SK-N-SH (cell line): ENCODE data around the gene SLC30A3. TPM values are rescaled to one million over a fixed set of nuclear protein-coding genes. Genes with fewer than 3 reads are reported as not detected.
A peak's percentile ranks its signal among the peaks of the same experiment; 100 is the strongest.

Source experiments
- CTCF ChIA-PET: fragments of 300-600, 350-600 bp; formaldehyde crosslinking; extraction: SDS; loops from one replicate; lab custom pipeline; 2021; lab: Yijun Ruan, JAX
- POLR2A ChIA-PET: fragments of 350-600 bp; sonication (Branson Sonifier 250); formaldehyde crosslinking; extraction: SDS; loops from one replicate; lab custom pipeline; 2020; ENCODE audit warnings: antibody characterized with exemption, inconsistent platforms; lab: Yijun Ruan, JAX
- DNase-seq: peaks from one replicate; pipeline ENCODE4 v3.0.0; 2012
- H2AFZ ChIP-seq: fragments of 200-600 bp; sonication (generic); 2 replicates; pipeline ENCODE4 v1.8.1; 2016; ENCODE audit warnings: antibody characterized with exemption, mild to moderate bottlenecking, low read depth
- H3F3A ChIP-seq: fragments of 200-600 bp; sonication (generic); replicated peaks from 2 replicates; pipeline ENCODE3; 2016; ENCODE audit warnings: antibody characterized with exemption, mild to moderate bottlenecking; ENCODE audit not compliant: insufficient read depth
- H3K27ac ChIP-seq, 2 experiments: fragments of 200-500 bp in 1 of 2; fragments of 200-600 bp in 1 of 2; sonication (Bioruptor generic) in 1 of 2; sonication (generic), shearing (Covaris generic) in 1 of 2; 2 replicates each; pipeline versions ENCODE4 v1.5.1 to v1.6.1; 2014 to 2016; ENCODE audit warnings: low read depth in 2 of 2, inconsistent platforms in 1 of 2, low read length in 1 of 2, mild to moderate bottlenecking in 1 of 2, mixed read lengths in 1 of 2
- H3K27me3 ChIP-seq: fragments of 200-600 bp; sonication (generic), shearing (Covaris generic); 2 replicates; pipeline ENCODE4 v1.6.1; 2016; ENCODE audit warnings: mixed run types; ENCODE audit not compliant: insufficient read depth
- H3K36me3 ChIP-seq, 2 experiments: fragments of 200-500 bp in 1 of 2; fragments of 200-600 bp in 1 of 2; sonication (Bioruptor generic) in 1 of 2; sonication (generic) in 1 of 2; replicated peaks in 1 of 2; 2 replicates each; pipeline versions ENCODE3 to v1.5.1; 2014 to 2016; ENCODE audit warnings: low read length in 1 of 2, mild to moderate bottlenecking in 1 of 2; ENCODE audit not compliant: insufficient read depth in 2 of 2, control insufficient read depth in 1 of 2
- H3K4me1 ChIP-seq, 2 experiments: fragments of 200-500 bp in 1 of 2; fragments of 200-600 bp in 1 of 2; sonication (Bioruptor generic) in 1 of 2; sonication (generic), shearing (Covaris generic) in 1 of 2; 2 replicates each; pipeline versions ENCODE4 v1.5.1 to v1.6.1; 2014 to 2016; ENCODE audit warnings: low read depth in 1 of 2, low read length in 1 of 2, mixed run types in 1 of 2; ENCODE audit not compliant: insufficient read depth in 2 of 2, control insufficient read depth in 1 of 2
- H3K4me2 ChIP-seq: fragments of 200-600 bp; sonication (generic), shearing (Covaris generic); 2 replicates; pipeline ENCODE4 v1.6.1; 2017; ENCODE audit warnings: mixed run types
- H3K4me3 ChIP-seq, 2 experiments: fragments of 200-500 bp in 1 of 2; fragments of 200-600 bp in 1 of 2; sonication (Bioruptor generic) in 1 of 2; sonication (generic), shearing (Covaris generic) in 1 of 2; 2 replicates each; pipeline versions ENCODE4 v1.5.1 to v1.8.1; 2014 to 2016; ENCODE audit warnings: low read depth in 2 of 2, inconsistent platforms in 1 of 2, low read length in 1 of 2, mild to moderate bottlenecking in 1 of 2, mixed read lengths in 1 of 2, moderate library complexity in 1 of 2
- H3K79me2 ChIP-seq: fragments of 200-600 bp; sonication (generic); 2 replicates; pipeline ENCODE4 v1.8.1; 2017; ENCODE audit warnings: mild to moderate bottlenecking; ENCODE audit not compliant: insufficient read depth
- H3K9ac ChIP-seq: fragments of 200-600 bp; sonication (generic); 2 replicates; pipeline ENCODE4 v1.6.1; 2017; ENCODE audit warnings: mixed run types
- H3K9me2 ChIP-seq: fragments of 200-600 bp; sonication (generic); 2 replicates; pipeline ENCODE4 v1.6.1; 2017; ENCODE audit warnings: mixed run types
- H3K9me3 ChIP-seq: fragments of 200-600 bp; sonication (generic); 2 replicates; pipeline ENCODE4 v1.6.1; 2017; ENCODE audit warnings: mixed run types, mild to moderate bottlenecking, moderate library complexity
- H4K20me1 ChIP-seq: fragments of 200-600 bp; sonication (generic); 2 replicates; pipeline ENCODE4 v1.6.1; 2017; ENCODE audit warnings: mild to moderate bottlenecking, mixed run types; ENCODE audit not compliant: insufficient read depth
- ELF1 ChIP-seq: IDR thresholded peaks from 2 replicates; pipeline ENCODE4 v1.4.0; 2012
- EP300 ChIP-seq, 2 experiments: IDR thresholded peaks; 2 replicates each; pipeline versions ENCODE4 v1.4.0 to v1.6.1; 2012; ENCODE audit warnings: borderline replicate concordance in 1 of 2, low read depth in 1 of 2, low read length in 1 of 2
- EZH2phosphoT487 ChIP-seq: fragments of 200-600 bp; sonication (generic); IDR thresholded peaks from 2 replicates; pipeline ENCODE4 v1.6.1; 2017; ENCODE audit warnings: low read depth, mixed run types, mild to moderate bottlenecking, antibody characterized with exemption, moderate library complexity, borderline replicate concordance
- FOXJ3 ChIP-seq: sonication (generic); formaldehyde crosslinking; IDR thresholded peaks from 2 replicates; pipeline ENCODE4 v1.5.1; 2020; ENCODE audit warnings: mild to moderate bottlenecking, missing genetic modification reagents
- FOXM1 ChIP-seq: IDR thresholded peaks from 2 replicates; pipeline ENCODE4 v1.4.0; 2012; ENCODE audit warnings: low read depth, mild to moderate bottlenecking
- GABPA ChIP-seq: IDR thresholded peaks from 2 replicates; pipeline ENCODE4 v1.4.0; 2012; ENCODE audit warnings: low read depth, mild to moderate bottlenecking
- GATA2 ChIP-seq: sonication (generic); formaldehyde crosslinking; IDR thresholded peaks from 2 replicates; pipeline ENCODE4 v1.5.0; 2020; ENCODE audit warnings: mild to moderate bottlenecking, missing genetic modification reagents
- JUND ChIP-seq: IDR thresholded peaks from 2 replicates; pipeline ENCODE4 v1.4.0; 2012
- MEF2A ChIP-seq: IDR thresholded peaks from 2 replicates; pipeline ENCODE4 v1.4.0; 2012; ENCODE audit warnings: low read depth, borderline replicate concordance
- MXI1 ChIP-seq: IDR thresholded peaks from 2 replicates; pipeline ENCODE4 v1.6.1; 2012; ENCODE audit warnings: mild to moderate bottlenecking, low read depth, low read length, improper control_type of control experiment
- NFIC ChIP-seq: IDR thresholded peaks from 2 replicates; pipeline ENCODE4 v1.4.0; 2012; ENCODE audit warnings: borderline replicate concordance
- POLR2AphosphoS5 ChIP-seq: IDR thresholded peaks from 2 replicates; pipeline ENCODE4 v1.6.1; 2012; ENCODE audit warnings: low read depth, low read length
- RAD21 ChIP-seq: IDR thresholded peaks from 2 replicates; pipeline ENCODE4 v1.6.1; 2012; ENCODE audit warnings: mild to moderate bottlenecking, low read length
- RCOR1 ChIP-seq: fragments of 150-350 bp; IDR thresholded peaks from 2 replicates; pipeline ENCODE4 v1.6.1; 2017; ENCODE audit warnings: antibody characterized with exemption, low read length
- RFX5 ChIP-seq: IDR thresholded peaks from 2 replicates; pipeline ENCODE4 v1.6.1; 2012; ENCODE audit warnings: mild to moderate bottlenecking, improper control_type of control experiment, low read length
- SIN3A ChIP-seq: IDR thresholded peaks from 2 replicates; pipeline ENCODE4 v1.6.1; 2012; ENCODE audit warnings: low read depth, mild to moderate bottlenecking, low read length, moderate library complexity, borderline replicate concordance
- SMC3 ChIP-seq: IDR thresholded peaks from 2 replicates; pipeline ENCODE4 v1.6.1; 2012; ENCODE audit warnings: low read depth, low read length, improper control_type of control experiment
- TAF1 ChIP-seq: IDR thresholded peaks from 2 replicates; pipeline ENCODE4 v1.6.1; 2012; ENCODE audit warnings: low read depth, mild to moderate bottlenecking, low read length, moderate library complexity, borderline replicate concordance
- TEAD4 ChIP-seq: IDR thresholded peaks from 2 replicates; pipeline ENCODE4 v1.4.0; 2012; ENCODE audit warnings: mild to moderate bottlenecking, borderline replicate concordance; ENCODE audit not compliant: insufficient read depth
- YY1 ChIP-seq: IDR thresholded peaks from 2 replicates; pipeline ENCODE4 v1.4.0; 2012; ENCODE audit warnings: low read depth, mild to moderate bottlenecking
- WGBS: methylation state at CpG from one replicate; pipeline ENCODE4 v1.1.6; 2017; ENCODE audit warnings: low lambda C conversion rate; 5-methylcytosine and 5-hydroxymethylcytosine counted together
- polyA plus RNA-seq, 3 experiments: library from polyadenylated mRNA; depleted of rRNA; stranded (reverse); fragments of >200 nt; gene quantifications; 2 replicates each; pipeline ENCODE4 v1.2.3, GENCODE V29; 2012
- TF ChIP-seq, protein P1 (sequence below): IDR thresholded peaks from 2 replicates; pipeline ENCODE4 v1.4.0; 2012; ENCODE audit warnings: low read depth
- TF ChIP-seq, protein P2 (sequence below): IDR thresholded peaks from 2 replicates; pipeline ENCODE4 v1.6.1; 2012; ENCODE audit warnings: mild to moderate bottlenecking, low read depth, low read length, moderate library complexity
- TF ChIP-seq, protein P3 (sequence below): IDR thresholded peaks from 2 replicates; pipeline ENCODE4 v1.4.0; 2012; ENCODE audit warnings: low read depth, borderline replicate concordance
- TF ChIP-seq, protein P4 (sequence below): IDR thresholded peaks from 2 replicates; pipeline ENCODE4 v1.4.0; 2012; ENCODE audit warnings: low read depth, borderline replicate concordance
- TF ChIP-seq, protein P5 (sequence below): fragments of 200-600 bp; sonication (generic); IDR thresholded peaks from 2 replicates; pipeline ENCODE4 v1.6.1; 2017; ENCODE audit warnings: antibody characterized with exemption, mild to moderate bottlenecking, moderate library complexity

Gene SLC30A3
- polyA plus RNA-seq, 1 of the 3 experiments (the other 2 are of a cell fraction): 1.1 TPM

DNA sequence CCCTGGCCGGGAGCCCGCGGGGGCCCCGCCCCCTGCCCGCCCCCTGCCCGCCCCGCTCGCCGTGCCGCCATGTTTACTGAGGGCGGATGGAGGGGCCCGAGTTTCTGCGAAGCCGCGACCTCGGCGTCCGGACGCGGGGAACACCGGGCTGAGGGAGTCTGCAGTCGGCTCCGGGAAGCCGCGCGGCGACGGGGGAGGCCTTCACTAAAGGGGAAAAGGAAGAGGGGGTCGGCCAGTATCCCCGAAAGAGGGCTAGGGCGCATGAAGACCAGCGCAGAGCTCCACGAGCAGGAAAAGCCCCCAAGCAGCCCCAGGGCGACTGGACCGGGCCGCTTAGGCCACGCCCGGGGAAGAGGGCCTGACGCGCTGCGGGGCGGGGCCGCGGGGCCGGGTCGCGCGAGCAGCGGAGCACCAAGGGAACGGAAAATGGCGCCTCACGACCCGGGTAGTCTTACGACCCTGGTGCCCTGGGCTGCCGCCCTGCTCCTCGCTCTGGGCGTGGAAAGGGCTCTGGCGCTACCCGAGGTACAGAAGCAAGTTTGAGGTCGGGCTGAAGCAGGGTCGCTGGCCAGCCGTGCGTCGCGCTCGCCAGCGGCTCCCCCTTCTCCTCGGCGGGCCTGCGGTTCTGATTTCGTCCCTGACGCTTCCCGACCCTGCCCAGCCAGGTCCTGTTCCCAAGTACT, 50.8 kb downstream of the SLC30A3 start, which contains the start of the genes ATRAID and SLC5A6:
TSS of gene ATRAID (plus strand) at position 99 of the 683 bp plus-strand sequence. CDS start at position 427, 328 bp downstream.
TSS of gene SLC5A6 (minus strand) at position 326 of the 683 bp plus-strand sequence. CDS start 4,618 bp downstream, outside the sequence.
- POLR2A ChIA-PET: interaction anchor here (0.6 to 2.0 kb wide), 5 partner anchors 13 to 163 kb away, joined by 3 to 7 read pairs (median 4); partner anchors contain the start of gene EMILIN1
- peak; percentile 97 for TF ChIP-seq POLR2AphosphoS5
- no peak for TF ChIP-seq GATA2 (CRISPR knock-in tag)
- TF ChIP-seq SMC3: 0 out of 2 replicates have a peak, but pooled peaks have one; percentile 0
- TF ChIP-seq EP300 (IDR thresholded peaks at IDR 0.05; ENCODE audit: borderline replicate concordance in 1 of 2, low read depth in 1 of 2, low read length in 1 of 2): no peak
- TF ChIP-seq GABPA: peak; percentile 78
- no peak for TF ChIP-seq TEAD4
- TF ChIP-seq, protein P1, sequence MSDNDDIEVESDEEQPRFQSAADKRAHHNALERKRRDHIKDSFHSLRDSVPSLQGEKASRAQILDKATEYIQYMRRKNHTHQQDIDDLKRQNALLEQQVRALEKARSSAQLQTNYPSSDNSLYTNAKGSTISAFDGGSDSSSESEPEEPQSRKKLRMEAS: peak; percentile 17
- TF ChIP-seq RAD21: no peak
- TF ChIP-seq FOXJ3 (CRISPR knock-in tag): no peak; the same call in 1 of the 2 replicates
- TF ChIP-seq TAF1: peak; percentile 84
- peak; percentile 91 for TF ChIP-seq ELF1
- no peak for TF ChIP-seq EZH2phosphoT487
- TF ChIP-seq, protein P2, sequence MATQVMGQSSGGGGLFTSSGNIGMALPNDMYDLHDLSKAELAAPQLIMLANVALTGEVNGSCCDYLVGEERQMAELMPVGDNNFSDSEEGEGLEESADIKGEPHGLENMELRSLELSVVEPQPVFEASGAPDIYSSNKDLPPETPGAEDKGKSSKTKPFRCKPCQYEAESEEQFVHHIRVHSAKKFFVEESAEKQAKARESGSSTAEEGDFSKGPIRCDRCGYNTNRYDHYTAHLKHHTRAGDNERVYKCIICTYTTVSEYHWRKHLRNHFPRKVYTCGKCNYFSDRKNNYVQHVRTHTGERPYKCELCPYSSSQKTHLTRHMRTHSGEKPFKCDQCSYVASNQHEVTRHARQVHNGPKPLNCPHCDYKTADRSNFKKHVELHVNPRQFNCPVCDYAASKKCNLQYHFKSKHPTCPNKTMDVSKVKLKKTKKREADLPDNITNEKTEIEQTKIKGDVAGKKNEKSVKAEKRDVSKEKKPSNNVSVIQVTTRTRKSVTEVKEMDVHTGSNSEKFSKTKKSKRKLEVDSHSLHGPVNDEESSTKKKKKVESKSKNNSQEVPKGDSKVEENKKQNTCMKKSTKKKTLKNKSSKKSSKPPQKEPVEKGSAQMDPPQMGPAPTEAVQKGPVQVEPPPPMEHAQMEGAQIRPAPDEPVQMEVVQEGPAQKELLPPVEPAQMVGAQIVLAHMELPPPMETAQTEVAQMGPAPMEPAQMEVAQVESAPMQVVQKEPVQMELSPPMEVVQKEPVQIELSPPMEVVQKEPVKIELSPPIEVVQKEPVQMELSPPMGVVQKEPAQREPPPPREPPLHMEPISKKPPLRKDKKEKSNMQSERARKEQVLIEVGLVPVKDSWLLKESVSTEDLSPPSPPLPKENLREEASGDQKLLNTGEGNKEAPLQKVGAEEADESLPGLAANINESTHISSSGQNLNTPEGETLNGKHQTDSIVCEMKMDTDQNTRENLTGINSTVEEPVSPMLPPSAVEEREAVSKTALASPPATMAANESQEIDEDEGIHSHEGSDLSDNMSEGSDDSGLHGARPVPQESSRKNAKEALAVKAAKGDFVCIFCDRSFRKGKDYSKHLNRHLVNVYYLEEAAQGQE: peak; percentile 38; the same call in 1 of the 2 replicates
- TF ChIP-seq YY1: peak; percentile 92
- no peak; the same call in 1 of the 2 replicates for TF ChIP-seq MEF2A
- no peak; the same call in 1 of the 2 replicates for TF ChIP-seq SIN3A
- TF ChIP-seq, protein P3, sequence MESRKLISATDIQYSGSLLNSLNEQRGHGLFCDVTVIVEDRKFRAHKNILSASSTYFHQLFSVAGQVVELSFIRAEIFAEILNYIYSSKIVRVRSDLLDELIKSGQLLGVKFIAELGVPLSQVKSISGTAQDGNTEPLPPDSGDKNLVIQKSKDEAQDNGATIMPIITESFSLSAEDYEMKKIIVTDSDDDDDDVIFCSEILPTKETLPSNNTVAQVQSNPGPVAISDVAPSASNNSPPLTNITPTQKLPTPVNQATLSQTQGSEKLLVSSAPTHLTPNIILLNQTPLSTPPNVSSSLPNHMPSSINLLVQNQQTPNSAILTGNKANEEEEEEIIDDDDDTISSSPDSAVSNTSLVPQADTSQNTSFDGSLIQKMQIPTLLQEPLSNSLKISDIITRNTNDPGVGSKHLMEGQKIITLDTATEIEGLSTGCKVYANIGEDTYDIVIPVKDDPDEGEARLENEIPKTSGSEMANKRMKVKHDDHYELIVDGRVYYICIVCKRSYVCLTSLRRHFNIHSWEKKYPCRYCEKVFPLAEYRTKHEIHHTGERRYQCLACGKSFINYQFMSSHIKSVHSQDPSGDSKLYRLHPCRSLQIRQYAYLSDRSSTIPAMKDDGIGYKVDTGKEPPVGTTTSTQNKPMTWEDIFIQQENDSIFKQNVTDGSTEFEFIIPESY: peak; percentile 85
- TF ChIP-seq JUND: no peak
- TF ChIP-seq FOXM1: no peak
- TF ChIP-seq RCOR1: no peak
- TF ChIP-seq MXI1: peak; percentile 81
- TF ChIP-seq, protein P4, sequence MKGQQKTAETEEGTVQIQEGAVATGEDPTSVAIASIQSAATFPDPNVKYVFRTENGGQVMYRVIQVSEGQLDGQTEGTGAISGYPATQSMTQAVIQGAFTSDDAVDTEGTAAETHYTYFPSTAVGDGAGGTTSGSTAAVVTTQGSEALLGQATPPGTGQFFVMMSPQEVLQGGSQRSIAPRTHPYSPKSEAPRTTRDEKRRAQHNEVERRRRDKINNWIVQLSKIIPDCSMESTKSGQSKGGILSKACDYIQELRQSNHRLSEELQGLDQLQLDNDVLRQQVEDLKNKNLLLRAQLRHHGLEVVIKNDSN: no peak
- TF ChIP-seq, protein P5, sequence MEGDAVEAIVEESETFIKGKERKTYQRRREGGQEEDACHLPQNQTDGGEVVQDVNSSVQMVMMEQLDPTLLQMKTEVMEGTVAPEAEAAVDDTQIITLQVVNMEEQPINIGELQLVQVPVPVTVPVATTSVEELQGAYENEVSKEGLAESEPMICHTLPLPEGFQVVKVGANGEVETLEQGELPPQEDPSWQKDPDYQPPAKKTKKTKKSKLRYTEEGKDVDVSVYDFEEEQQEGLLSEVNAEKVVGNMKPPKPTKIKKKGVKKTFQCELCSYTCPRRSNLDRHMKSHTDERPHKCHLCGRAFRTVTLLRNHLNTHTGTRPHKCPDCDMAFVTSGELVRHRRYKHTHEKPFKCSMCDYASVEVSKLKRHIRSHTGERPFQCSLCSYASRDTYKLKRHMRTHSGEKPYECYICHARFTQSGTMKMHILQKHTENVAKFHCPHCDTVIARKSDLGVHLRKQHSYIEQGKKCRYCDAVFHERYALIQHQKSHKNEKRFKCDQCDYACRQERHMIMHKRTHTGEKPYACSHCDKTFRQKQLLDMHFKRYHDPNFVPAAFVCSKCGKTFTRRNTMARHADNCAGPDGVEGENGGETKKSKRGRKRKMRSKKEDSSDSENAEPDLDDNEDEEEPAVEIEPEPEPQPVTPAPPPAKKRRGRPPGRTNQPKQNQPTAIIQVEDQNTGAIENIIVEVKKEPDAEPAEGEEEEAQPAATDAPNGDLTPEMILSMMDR: no peak
- 0 out of 2 replicates have a peak, but pooled peaks have one; percentile 45 for TF ChIP-seq NFIC
- no peak for TF ChIP-seq RFX5

More for the DNA sequence above, 50.8 kb downstream of the SLC30A3 start, which contains the start of the genes ATRAID and SLC5A6:
- H3K27me3 ChIP-seq: no peaks in the 10 kb centered on the region
- H3K79me2 ChIP-seq: peaks cover 28% of the 10 kb centered on the region; the same call in 1 of the 2 replicates
- H4K20me1 ChIP-seq: no peaks in the 10 kb centered on the region
- peak within 1 kb of the TSS; percentile 89 to 99 for H3K27ac ChIP-seq
- peak within 1 kb of the TSS; percentile 84 to 86 for H3K4me3 ChIP-seq
- H3K4me1 ChIP-seq: peaks cover 5 to 26% of the 10 kb centered on the region in 2 experiments; a peak in 3 of 4 replicates
- H3K4me2 ChIP-seq: peak within 1 kb of the TSS; percentile 85
- H3K36me3 ChIP-seq: peaks cover 25 to 45% of the 10 kb centered on the region in 2 experiments
- no peaks in the 10 kb centered on the region for H3K9me2 ChIP-seq
- CTCF ChIA-PET: interaction anchor here (1.2 to 2.3 kb wide), 4 partner anchors 20 to 250 kb away, joined by 3 to 12 read pairs (median 8); no protein-coding TSS in a partner anchor
- peak; percentile 99 for DNase-seq
- no peaks in the 10 kb centered on the region for H3K9me3 ChIP-seq
- H3F3A ChIP-seq: peaks cover 8% of the 10 kb centered on the region
- peak within 1 kb of the TSS; percentile 85 for H2AFZ ChIP-seq
- WGBS: 0% methylated on average over 49 of the region's 73 CpGs
- H3K9ac ChIP-seq: peak within 1 kb of the TSS; percentile 92
